Limb (tissue), 2 donors: Measurements from ENCODE around the gene LRFN2.

Experiments
- DNase-seq, 2 donors: peaks; one replicate each; pipeline ENCODE4 v3.0.0-alpha.2; 2016; ENCODE audit errors: extremely low spot score in 2 of 2

The LRFN2 gene

DNA sequence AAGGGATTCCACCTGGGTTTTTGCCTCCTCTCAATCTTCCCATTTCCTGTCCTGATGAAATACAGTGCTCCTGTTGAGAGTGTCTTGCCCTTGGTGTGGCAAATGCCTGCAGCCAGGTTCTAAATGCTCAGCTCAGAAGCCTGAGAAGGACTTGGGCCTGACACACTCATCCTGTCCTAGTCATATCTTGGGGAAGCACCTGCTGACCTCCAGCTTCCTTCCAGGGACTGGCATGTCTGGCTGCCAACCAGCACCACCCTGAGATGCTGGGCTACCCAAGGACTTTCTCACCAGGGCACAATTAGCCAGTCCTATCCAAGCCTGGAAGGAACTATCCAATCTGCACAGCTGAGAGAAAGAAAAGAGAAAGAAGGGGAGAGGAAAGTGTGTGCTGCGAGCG, 43.4 kb downstream of the LRFN2 start:
- no peak for DNase-seq

- DNase-seq: no peak
Observed at GRCh38 chr6:40543146-40543545, 44.0 kb downstream of the LRFN2 start.

- DNase-seq: no peak
Observed at GRCh38 chr6:40542175-40542764, 44.9 kb downstream of the LRFN2 start.

- DNase-seq: no peak
Observed at GRCh38 chr6:40541556-40542174, 45.5 kb downstream of the LRFN2 start.

- no peak for DNase-seq
Observed at GRCh38 chr6:40540790-40541189, 46.4 kb downstream of the LRFN2 start.

DNA sequence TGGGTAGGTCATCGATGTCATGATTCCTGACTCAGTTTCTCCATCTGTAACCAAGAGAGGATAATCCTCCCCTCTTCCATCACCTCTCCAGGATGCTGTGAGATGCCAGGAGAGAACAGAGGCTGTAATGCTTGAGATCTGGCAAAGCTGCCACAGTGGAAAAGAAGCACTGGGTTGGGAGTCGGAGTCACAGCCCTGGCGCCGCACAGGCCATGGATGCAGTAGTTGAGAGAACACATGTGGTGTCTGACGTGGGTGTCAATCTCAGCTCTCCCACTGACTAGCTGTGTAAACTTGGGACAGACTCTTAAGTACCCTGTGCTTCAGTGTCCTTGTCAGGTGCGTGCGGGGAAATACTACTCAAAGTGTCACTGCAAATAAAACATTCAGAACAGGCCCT, 47.3 kb downstream of the LRFN2 start:
- DNase-seq: no peak

GRCh38 chr6:40538556-40538955, 48.6 kb downstream of the LRFN2 start:
- DNase-seq: no peak

- DNase-seq: no peak
Observed at GRCh38 chr6:40537446-40537845, 49.7 kb downstream of the LRFN2 start.

DNA sequence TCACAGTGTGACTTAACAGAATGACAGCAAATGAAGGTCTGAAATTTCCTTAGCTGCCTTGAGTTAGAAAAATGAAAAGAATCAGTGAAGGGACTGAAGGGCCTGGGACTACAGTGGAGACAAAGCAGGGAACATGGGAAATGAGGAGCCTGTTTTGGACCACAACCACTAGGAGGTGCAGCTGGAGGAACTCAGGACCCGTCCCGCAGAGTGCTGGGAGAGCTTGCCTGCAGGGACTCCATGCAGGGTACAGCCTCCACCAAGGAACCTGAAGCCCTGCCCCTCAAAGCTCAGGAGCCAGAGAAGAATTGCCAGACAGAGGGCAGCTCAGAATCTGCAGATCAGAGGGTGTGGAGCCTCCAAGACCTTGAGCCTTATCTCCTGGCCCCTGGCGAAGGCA, 50.7 kb downstream of the LRFN2 start:
- no peak for DNase-seq

DNA sequence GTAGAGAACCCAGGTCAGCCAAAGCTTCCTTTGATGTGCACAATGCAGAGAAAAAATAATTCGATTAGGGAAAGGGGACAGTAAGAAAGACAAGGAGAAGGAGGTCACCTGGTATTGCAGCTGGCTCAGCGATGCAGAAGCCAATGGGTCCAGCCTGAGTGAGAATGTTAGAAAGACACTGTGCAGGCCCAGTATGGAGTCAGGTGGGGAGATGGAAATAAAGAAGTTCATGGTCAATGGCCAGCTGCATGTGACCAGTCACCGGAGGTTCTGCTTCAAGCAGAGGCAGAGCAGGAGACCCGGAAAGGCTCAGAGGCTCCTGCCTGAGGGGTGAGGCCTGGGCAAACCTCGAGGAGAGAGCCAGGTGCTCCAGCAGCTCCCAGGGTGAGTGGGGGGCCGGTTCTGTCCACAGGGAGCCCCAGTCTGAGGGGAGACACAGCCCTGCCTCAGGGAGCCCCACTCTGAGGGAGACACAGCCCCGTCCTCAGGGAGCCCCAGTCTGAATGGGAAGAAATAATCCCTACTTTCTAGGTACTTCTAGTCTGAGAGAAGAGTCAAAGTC, 51.3 kb downstream of the LRFN2 start:
- DNase-seq: no peak

DNA sequence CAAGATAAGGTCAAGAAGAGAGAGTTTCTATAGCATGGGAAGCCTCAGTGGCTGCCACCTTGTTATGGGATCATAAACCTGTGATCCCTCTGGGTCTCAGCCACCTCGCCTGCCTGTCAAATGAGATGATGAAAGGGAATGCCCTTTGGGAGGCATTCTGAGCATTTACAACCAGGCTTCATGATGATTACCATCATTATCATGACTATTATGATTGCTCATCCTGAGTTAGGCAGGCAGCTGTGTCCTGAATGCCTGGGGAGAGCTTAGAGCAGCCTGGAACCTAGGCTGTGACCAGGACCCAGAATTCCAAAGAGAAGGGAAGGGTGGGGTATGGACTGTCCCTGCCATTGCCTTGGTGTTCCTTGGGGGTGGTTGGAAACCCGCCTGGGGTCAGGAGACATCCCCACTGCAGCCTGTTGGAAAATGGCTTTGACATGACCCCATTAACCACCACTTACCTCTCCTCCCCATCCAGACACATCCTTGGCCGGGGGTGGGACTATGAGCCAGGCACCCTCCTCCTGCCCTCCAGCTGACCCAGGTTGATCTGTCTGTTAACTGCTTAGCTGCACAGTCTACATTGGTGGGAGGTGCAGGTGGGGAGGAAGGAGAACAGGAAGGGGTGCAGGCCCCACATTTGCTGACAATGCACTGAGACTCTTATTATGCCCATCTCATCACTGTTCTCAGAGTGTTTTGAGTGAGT, 51.9 kb downstream of the LRFN2 start:
- no peak for DNase-seq

DNA sequence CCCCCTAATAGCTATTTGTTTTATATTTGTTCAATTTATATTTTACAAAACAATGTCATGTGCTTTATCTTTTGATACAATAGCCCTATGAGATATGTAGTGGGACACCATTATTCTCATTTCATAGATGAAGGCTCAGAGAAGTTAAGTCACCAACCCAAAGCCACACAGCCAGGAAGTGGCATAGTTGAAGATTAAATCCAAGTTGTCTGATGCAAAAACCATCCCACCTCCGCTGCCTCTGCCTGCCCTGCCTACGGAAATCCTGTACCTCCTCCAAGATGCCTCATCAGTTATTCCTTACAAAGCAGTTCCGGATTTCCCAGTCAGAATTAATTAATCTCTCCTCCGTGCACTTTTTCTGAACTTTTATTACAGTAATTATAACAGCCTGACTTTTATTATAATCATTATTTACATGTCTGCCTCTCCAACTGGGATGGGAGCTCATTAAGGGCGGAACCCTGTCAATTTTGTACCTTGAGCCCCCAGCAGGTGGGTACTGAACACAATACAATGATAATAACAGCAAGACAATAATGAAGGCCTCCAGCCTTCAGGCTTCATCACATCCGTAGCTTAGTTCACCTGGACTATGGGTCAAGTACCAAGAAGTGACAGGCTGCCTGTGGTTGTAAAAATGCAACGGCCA, 54.7 kb downstream of the LRFN2 start:
- no peak for DNase-seq

DNA sequence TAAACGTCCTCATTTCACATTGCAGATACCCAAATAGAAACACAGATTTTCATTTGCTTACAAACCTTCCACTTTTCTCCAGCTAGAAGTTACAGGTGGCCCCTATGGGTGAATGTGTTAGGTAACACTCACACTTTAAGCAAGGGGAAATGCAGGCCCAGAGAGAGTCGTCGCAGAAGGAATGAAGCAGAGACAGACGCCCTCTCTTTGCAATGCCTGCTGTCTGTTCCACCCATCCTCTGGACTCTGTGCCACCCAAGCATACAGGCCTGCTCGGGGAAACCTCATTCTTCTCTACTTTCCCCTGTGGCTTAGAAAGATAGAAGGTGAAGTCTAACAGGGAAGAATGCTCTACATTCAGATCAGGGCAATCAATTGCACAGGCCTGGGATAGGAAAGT, 57.2 kb downstream of the LRFN2 start:
- DNase-seq: no peak

DNA sequence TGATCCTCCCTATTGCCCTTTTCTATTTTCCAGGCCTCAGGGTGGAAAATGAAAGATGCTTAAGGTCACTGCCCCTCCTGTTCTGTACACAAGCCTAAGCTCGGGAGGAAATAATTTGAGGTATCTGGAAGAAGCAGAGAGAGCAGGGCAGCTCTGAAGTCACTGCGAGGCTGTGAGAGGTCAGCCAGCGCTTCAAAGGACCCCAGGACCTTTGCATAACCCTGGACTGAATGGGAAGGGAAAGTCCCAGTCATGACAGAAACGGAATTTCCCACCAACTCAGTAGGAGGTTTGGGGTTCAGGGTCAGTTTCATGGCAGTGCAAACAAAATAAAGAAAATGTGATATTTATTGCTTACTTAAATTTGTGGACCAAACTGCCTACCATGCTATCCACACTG, 58.1 kb downstream of the LRFN2 start:
- DNase-seq: no peak

GRCh38 chr6:40528051-40528450, 59.1 kb downstream of the LRFN2 start:
- no peak for DNase-seq

DNA sequence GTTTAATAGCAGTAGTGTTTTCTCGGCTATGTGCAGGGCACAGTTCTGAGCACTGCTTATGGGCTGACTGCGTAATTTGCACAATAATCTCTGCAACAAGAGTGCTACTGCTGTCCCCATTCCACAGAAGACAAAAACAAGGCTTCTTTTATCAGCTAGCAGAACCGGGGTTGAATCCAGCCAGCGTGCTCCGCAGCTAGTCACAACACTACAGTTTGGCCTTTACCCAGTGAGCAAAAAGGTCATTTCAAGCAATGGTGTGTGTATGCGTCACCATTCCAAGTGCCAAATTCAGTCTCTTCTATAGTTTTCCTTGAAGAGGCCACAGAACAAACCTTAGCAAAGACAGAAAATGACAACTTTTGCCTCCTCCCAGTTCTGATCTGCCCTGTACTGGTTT, 61.1 kb downstream of the LRFN2 start:
- no peak for DNase-seq

DNA sequence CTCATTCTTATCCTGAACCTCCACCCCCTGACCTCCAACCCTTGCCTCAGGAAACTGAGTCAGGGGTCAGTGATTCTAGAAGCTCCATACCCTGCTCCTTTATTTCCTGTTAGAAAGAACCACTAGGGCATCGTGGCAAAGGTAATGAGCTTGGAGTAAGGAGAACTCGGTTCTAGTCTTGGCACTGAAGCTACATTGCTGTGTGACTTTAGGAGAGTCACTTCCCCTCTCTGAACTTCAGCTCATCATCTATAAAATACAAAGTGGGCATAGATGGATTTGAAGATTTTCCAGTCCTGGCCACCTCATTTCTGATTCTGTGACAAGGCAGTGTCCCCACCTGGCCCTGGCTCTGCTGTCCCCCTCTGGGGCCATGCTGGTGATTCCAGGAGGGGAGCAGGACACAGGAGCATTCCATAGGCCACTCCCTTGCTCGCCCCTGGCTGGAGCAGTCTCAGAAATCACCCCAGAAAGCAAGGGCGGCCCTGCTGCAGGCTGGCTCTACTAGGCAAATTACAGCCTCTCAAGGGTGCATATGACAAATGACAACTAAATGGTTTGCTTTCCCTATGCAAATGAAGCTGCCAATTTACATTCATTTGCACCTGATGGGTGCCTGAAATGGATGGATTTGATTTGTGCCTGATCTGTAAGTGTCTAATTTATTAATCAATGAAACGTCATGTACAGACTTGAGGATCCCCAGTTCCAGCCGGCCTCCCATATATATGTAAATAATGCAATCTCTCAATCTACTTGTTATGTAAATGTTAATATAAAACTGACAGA, 62.2 kb downstream of the LRFN2 start:
- no peak for DNase-seq

DNA sequence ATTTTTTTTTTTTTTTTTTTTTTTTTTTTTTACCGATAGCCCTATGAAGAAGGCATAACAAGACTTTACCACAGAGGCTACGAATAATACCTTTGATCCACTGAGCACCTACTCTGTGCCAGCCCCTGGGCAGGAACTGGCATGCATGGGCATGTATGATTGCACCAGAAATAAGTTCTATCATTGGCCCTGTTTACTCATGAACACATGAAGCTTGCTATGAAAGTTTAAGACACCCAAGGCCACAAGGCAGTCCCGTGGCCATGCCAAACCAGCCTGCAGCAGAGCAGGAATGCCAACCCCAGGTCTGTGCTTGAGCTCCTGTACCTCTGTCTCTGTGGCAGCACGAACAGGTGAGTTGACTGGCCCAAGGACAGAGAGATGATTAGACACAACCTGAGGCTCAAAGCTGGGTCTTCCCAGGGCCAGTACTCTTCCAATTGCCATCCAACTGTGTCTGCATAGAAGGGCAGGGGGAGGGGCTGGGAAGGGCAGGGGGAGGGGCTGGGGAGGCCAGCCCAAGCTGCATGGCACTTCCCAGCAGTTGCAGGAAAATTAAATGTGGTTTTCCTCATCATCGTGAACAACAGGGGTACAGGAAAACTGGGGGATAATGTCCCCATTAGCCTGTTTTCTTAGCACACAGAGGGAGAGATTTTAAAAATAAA, 63.5 kb downstream of the LRFN2 start:
- no peak for DNase-seq

DNA sequence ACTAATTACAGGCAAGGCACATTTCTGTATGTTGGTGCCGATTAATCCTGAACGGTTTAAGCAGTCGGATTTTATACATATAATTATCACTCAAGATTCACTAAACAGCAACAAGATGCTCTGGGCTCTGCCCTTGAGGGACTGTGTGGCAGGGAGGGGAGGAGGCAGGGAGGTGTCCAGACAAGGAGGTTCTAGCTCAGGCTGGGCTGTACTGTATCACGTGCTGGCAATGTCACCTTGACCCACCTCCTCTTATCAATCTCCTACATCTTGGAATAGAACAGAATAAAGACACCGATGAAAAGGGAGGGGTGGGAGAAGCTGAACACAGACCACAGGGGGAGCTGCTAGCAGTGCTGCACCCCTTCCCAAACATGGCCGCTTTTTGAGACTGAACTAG, 65.7 kb downstream of the LRFN2 start:
- no peak for DNase-seq

DNA sequence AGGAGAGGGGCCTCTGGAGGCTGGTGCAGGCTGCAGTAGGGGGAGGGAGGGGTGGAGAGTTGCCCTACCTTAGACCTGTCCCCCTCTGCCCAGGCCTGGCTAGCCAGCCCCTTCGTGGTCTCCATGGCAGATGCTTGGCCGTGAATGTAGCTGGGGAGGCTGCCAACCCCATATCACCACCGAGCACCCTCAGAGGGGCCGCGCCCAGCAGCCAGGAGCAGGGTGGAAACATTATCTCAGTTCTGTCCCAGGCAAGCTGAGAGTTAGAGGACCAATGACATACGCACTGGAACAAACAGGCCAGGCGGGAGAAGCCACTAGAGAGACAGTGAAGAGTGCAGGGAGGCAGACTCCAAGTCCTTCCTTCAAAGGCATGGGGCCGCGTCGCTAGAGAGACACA, 66.5 kb downstream of the LRFN2 start:
- DNase-seq: no peak

- no peak for DNase-seq
Observed at GRCh38 chr6:40520084-40520483, 67.1 kb downstream of the LRFN2 start.
